SU-DHL-6 (cell line): Measurements from ENCODE around the gene BTN2A1.
A peak's percentile ranks its signal among the peaks of the same experiment; 100 is the strongest.

Experiments
- H2AFZ ChIP-seq: fragments of 200-600 bp; sonication (generic); 2 replicates; pipeline ENCODE4 v1.6.1; 2014; ENCODE audit warnings: low read depth, mild to moderate bottlenecking, moderate library complexity, mixed read lengths, antibody characterized with exemption, low read length; ENCODE audit not compliant: severe bottlenecking
- H3F3A ChIP-seq: fragments of 200-600 bp; shearing (Covaris generic); 2 replicates; pipeline ENCODE4 v1.6.0; 2016; ENCODE audit warnings: antibody characterized with exemption, mild to moderate bottlenecking; ENCODE audit not compliant: insufficient read depth
- H3K27ac ChIP-seq: fragments of 200-600 bp; sonication (generic); 2 replicates; pipeline ENCODE4 v1.5.1; 2016; ENCODE audit warnings: low read depth, mild to moderate bottlenecking, low read length, moderate library complexity, mixed read lengths
- H3K27me3 ChIP-seq: fragments of 200-600 bp; sonication (generic), shearing (Covaris generic); 2 replicates; pipeline ENCODE4 v1.6.0; 2014; ENCODE audit warnings: mild to moderate bottlenecking, low read length
- H3K36me3 ChIP-seq: fragments of 200-600 bp; sonication (generic); 2 replicates; pipeline ENCODE4 v1.6.1; 2014; ENCODE audit warnings: mild to moderate bottlenecking, low read length, mixed read lengths
- H3K4me2 ChIP-seq: fragments of 300-600, 200-600 bp; shearing (Covaris generic), sonication (generic); 2 replicates; pipeline ENCODE4 v1.6.0; 2014; ENCODE audit warnings: low read length, low read depth, mild to moderate bottlenecking; ENCODE audit not compliant: poor library complexity, severe bottlenecking
- H3K4me3 ChIP-seq: fragments of 200-600 bp; sonication (generic); 2 replicates; pipeline ENCODE4 v1.5.1; 2014; ENCODE audit warnings: antibody characterized with exemption, low read length, mild to moderate bottlenecking, mixed read lengths; ENCODE audit not compliant: insufficient read depth, poor library complexity, severe bottlenecking
- H3K79me2 ChIP-seq: fragments of 200-600 bp; sonication (generic); 2 replicates; pipeline ENCODE4 v1.6.1; 2014; ENCODE audit warnings: mild to moderate bottlenecking, low read length, moderate library complexity; ENCODE audit not compliant: insufficient read depth
- H3K9ac ChIP-seq: fragments of 200-600 bp; sonication (generic); 2 replicates; pipeline ENCODE4 v1.7.0; 2014; ENCODE audit warnings: mild to moderate bottlenecking, low read length
- H3K9me2 ChIP-seq: fragments of 200-600 bp; sonication (generic); replicated peaks from 2 replicates; pipeline ENCODE4 v1.6.1; 2014; ENCODE audit warnings: low read length; ENCODE audit not compliant: insufficient read depth
- H3K9me3 ChIP-seq: fragments of 200-600 bp; sonication (generic); 2 replicates; pipeline ENCODE4 v1.6.1; 2014; ENCODE audit warnings: low read length, mixed read lengths; ENCODE audit not compliant: insufficient read depth
- H4K20me1 ChIP-seq: fragments of 200-600 bp; sonication (generic); 2 replicates; pipeline ENCODE4 v1.6.1; 2014; ENCODE audit warnings: low read depth, mild to moderate bottlenecking, antibody characterized with exemption, low read length, moderate library complexity, mixed read lengths
- EZH2phosphoT487 ChIP-seq: fragments of 200-600 bp; sonication (generic), shearing (Covaris generic); conservative IDR thresholded peaks from 2 replicates; pipeline ENCODE4 v1.6.1; 2018; ENCODE audit warnings: mild to moderate bottlenecking, antibody characterized with exemption, low read length, moderate library complexity, mixed read lengths
- TF ChIP-seq, protein P1 (sequence below): fragments of 200-600 bp; sonication (generic); IDR thresholded peaks from one replicate; pipeline ENCODE4 v1.5.1; 2017; ENCODE audit warnings: antibody characterized with exemption, mild to moderate bottlenecking, low read length, moderate library complexity; ENCODE audit not compliant: insufficient read depth, poor library complexity, severe bottlenecking

Gene BTN2A1

GRCh38 chr6:26473758-26474438 lies 16.1 kb downstream of the BTN2A1 start:
- peak overlapping the region; percentile 60 for H3K4me3 ChIP-seq
- no peaks in the 10 kb centered on the region for H4K20me1 ChIP-seq
- peaks cover 38% of the 10 kb centered on the region for H3F3A ChIP-seq
- peak overlapping the region; percentile 72 for H3K9ac ChIP-seq
- H3K27me3 ChIP-seq: no peaks in the 10 kb centered on the region
- peaks cover 7% of the 10 kb centered on the region for H3K36me3 ChIP-seq
- H3K27ac ChIP-seq: peak overlapping the region; percentile 87
- H3K9me3 ChIP-seq: peaks cover 15% of the 10 kb centered on the region; the same call in 1 of the 2 replicates
- no peaks in the 10 kb centered on the region for H3K79me2 ChIP-seq
- peak overlapping the region; percentile 75 for H2AFZ ChIP-seq
- no peak for TF ChIP-seq EZH2phosphoT487
- no peaks in the 10 kb centered on the region for H3K9me2 ChIP-seq
- H3K4me2 ChIP-seq: peak overlapping the region; percentile 91

DNA sequence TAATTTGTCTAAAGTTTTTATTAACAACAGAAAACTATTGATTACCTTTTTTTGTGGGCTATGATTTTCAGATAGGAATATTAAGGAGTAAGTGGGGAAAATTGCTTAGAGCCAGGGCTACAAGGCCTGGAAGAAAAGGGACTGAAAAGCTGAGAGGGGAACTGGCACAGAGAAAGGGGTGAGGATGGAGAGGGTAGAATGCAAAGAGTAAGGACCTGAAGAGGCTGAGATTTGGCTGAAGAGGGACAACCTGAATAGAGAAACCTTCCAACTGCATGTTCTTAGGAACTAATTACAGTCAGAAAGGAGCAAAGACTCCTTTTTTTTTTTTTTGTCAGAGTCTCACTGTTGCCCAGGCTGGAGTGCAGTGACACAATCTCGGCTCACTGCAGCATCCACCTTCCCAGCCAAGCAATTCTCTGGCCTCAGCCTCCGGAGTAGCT lies 16.7 kb downstream of the BTN2A1 start:
- H2AFZ ChIP-seq: peak overlapping the region; percentile 75
- H3K4me2 ChIP-seq: peak overlapping the region; percentile 91
- no peaks in the 10 kb centered on the region for H3K27me3 ChIP-seq
- H4K20me1 ChIP-seq: no peaks in the 10 kb centered on the region
- TF ChIP-seq, protein P1, sequence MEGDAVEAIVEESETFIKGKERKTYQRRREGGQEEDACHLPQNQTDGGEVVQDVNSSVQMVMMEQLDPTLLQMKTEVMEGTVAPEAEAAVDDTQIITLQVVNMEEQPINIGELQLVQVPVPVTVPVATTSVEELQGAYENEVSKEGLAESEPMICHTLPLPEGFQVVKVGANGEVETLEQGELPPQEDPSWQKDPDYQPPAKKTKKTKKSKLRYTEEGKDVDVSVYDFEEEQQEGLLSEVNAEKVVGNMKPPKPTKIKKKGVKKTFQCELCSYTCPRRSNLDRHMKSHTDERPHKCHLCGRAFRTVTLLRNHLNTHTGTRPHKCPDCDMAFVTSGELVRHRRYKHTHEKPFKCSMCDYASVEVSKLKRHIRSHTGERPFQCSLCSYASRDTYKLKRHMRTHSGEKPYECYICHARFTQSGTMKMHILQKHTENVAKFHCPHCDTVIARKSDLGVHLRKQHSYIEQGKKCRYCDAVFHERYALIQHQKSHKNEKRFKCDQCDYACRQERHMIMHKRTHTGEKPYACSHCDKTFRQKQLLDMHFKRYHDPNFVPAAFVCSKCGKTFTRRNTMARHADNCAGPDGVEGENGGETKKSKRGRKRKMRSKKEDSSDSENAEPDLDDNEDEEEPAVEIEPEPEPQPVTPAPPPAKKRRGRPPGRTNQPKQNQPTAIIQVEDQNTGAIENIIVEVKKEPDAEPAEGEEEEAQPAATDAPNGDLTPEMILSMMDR: no peak
- no peak for TF ChIP-seq EZH2phosphoT487
- no peaks in the 10 kb centered on the region for H3K79me2 ChIP-seq
- peak overlapping the region; percentile 87 for H3K27ac ChIP-seq
- peaks cover 38% of the 10 kb centered on the region for H3F3A ChIP-seq
- H3K36me3 ChIP-seq: peaks cover 7% of the 10 kb centered on the region
- H3K9ac ChIP-seq: peak overlapping the region; percentile 72
- H3K9me2 ChIP-seq: no peaks in the 10 kb centered on the region
- H3K9me3 ChIP-seq: peaks cover 15% of the 10 kb centered on the region; the same call in 1 of the 2 replicates
- peak overlapping the region; percentile 60 for H3K4me3 ChIP-seq

DNA sequence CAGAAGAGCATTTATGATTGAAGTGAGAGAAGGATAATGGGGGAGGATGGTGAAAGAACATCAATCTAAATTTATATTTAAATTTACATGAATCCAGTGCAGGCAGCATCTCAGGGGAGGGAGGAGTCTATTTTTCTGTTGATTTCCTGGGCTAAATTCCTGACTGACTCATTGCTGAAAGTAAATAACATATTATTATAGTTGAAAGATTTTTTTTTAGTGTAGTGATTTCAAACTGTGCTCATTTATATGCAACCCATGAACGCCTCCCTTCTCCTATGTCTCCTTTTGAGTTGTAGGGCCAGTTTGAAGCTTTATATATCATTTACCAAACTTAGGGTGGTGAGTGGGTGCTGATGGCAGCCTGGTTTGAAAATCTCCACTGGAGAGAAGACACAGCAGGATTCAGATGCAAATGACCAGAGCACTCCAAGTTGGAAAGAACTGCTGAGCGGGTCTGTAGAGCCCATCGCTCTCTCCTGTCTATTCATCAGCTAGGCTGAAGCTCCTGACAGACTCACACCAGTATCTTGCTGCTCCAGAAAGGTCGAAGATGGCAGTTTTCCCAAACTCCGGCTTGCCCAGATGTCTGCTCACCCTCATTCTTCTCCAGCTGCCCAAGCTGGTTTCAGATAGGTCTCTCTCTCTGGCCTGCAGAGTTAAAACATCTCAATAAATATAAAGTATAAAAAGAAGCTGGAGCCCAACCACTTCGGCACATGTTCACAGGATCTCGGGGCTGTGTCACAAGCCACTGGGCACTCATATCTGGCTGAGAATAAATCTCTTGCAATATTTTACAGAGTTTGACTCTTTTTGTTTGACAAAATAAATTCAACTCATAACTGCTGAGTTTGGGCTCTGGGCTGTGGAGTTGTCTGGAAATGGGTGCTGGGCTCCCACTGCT lies 18.3 kb downstream of the BTN2A1 start:
- Histone ChIP-seq H2AFZ (peak overlapping the region; percentile 56), H3K36me3 (peaks cover 12% of the 10 kb centered on the region), H3K4me2 (peak overlapping the region; percentile 91)

More for the DNA sequence above, 18.3 kb downstream of the BTN2A1 start:
- Histone ChIP-seq H3K27ac (peak overlapping the region; percentile 87), H4K20me1 (no peaks in the 10 kb centered on the region), H3K9me3 (peaks cover 15% of the 10 kb centered on the region; the same call in 1 of the 2 replicates), H3F3A (peaks cover 33% of the 10 kb centered on the region), H3K27me3 (no peaks in the 10 kb centered on the region), H3K4me3 (peak overlapping the region; percentile 7), H3K79me2 (no peaks in the 10 kb centered on the region), H3K9ac (peak overlapping the region; percentile 37), H3K9me2 (no peaks in the 10 kb centered on the region)
- TF ChIP-seq, protein P1: no peak
- TF ChIP-seq EZH2phosphoT487: no peak
